Inflammatory macrophage treated with lipopolysaccharide for 4 hours (primary cell): ENCODE data around the gene CDH4.

ENCODE experiments used
- DNase-seq: peaks from one replicate; pipeline ENCODE4 v3.0.0-alpha.2; 2020

Gene CDH4

GRCh38 chr20:61897401-61898295, 645.6 kb downstream of the CDH4 start:
- DNase-seq = no peak

GRCh38 chr20:61898405-61898804, 646.3 kb downstream of the CDH4 start:
- no peak for DNase-seq

GRCh38 chr20:61900011-61900944, 648.2 kb downstream of the CDH4 start:
- no peak for DNase-seq

GRCh38 chr20:61900945-61901293, 648.9 kb downstream of the CDH4 start:
- DNase-seq = no peak

- DNase-seq = no peak
These were observed 649.5 kb downstream of the CDH4 start for GRCh38 chr20:61901392-61902220.

GRCh38 chr20:61902221-61902869, 650.3 kb downstream of the CDH4 start:
- DNase-seq = no peak

- DNase-seq = no peak
These were observed 651.7 kb downstream of the CDH4 start for GRCh38 chr20:61903575-61904340.

GRCh38 chr20:61904456-61904855, 652.4 kb downstream of the CDH4 start:
- DNase-seq = no peak

GRCh38 chr20:61905781-61906523, 653.9 kb downstream of the CDH4 start:
- no peak for DNase-seq

- DNase-seq = no peak
These were observed 655.2 kb downstream of the CDH4 start for GRCh38 chr20:61907081-61907891.

GRCh38 chr20:61908057-61909026, 656.3 kb downstream of the CDH4 start:
- DNase-seq = no peak

GRCh38 chr20:61909028-61909427, 657.0 kb downstream of the CDH4 start:
- no peak for DNase-seq

GRCh38 chr20:61909821-61910220, 657.8 kb downstream of the CDH4 start:
- no peak for DNase-seq

- no peak for DNase-seq
These were observed 659.8 kb downstream of the CDH4 start for GRCh38 chr20:61911824-61912223.

GRCh38 chr20:61912665-61913422, 660.8 kb downstream of the CDH4 start:
- DNase-seq = no peak

- no peak for DNase-seq
These were observed 661.6 kb downstream of the CDH4 start for GRCh38 chr20:61913423-61914225.

- DNase-seq = no peak
These were observed 663.0 kb downstream of the CDH4 start for GRCh38 chr20:61915101-61915500.
